ENCODE data around the gene DENND5A. TPM values are rescaled to one million over a fixed set of nuclear protein-coding genes. Genes with fewer than 3 reads are reported as not detected.
A peak's percentile ranks its signal among the peaks of the same experiment; 100 is the strongest.

DENND5A gene
- total RNA-seq, 1 donor from 2014 or later = 59.5 TPM

DNA sequence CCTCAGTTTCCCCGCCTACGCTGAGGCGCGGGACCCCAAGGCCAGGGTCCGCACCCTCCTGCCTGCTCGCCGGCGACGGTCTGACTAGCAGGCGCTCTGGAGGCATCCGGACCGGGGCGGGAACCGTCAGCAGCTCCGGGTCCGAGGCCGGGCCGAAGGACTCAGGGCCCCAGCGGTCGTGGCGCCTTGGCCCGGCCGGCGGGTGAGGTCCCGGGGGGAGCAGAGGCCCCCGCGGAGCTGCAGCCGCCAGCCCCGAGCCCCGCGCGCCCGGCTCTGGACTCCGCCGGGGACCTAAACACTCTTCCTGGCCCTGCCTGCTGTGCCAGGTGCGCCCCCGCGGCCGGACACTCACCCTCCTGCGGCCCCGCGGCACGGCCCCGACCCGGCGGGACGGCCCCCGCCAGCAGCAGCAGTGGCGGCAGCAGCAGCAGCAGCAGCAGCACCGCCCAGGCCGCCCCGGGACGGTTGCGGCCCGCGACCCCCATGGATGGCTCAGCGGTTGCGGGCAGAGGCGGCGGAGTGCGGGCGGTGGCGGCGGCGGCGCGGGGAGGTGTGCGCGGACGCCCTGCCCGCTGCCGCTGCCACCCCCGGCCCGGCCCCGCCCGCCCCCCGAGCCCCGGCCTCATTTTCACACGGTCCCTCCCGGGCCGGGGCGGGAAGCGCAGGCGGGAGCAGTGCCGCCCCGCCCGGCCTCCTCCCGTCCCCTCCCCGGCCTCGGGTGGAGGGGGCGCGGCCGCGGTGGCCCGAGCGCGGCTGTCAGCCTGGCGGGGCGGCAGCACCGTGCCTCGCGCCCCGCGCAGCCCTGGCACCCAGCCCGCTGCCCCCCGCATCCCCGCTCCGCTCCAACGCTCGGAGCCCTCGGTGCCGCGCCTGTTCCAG lies 173.9 kb downstream of the DENND5A start, which contains the start of gene SCUBE2:
Gene SCUBE2 (minus strand): TSS at position 556 of the 879 bp plus-strand sequence. CDS start 71 bp downstream, at position 485.
- Mint-ChIP-seq H3K9me3 (ENCODE audit: unreplicated experiment) (no peaks in the 10 kb centered on the region), H3K4me1 (ENCODE audit: unreplicated experiment) (no peaks in the 10 kb centered on the region), H3K27me3 (ENCODE audit: unreplicated experiment) (peaks cover 11% of the 10 kb centered on the region), H3K27ac (ENCODE audit: unreplicated experiment) (no peak within 1 kb of the TSS), H3K4me3 (ENCODE audit: unreplicated experiment) (peak within 1 kb of the TSS; percentile 77), H3K36me3 (ENCODE audit: low read depth, unreplicated experiment) (no peaks in the 10 kb centered on the region)
- TF ChIP-seq, protein P1, sequence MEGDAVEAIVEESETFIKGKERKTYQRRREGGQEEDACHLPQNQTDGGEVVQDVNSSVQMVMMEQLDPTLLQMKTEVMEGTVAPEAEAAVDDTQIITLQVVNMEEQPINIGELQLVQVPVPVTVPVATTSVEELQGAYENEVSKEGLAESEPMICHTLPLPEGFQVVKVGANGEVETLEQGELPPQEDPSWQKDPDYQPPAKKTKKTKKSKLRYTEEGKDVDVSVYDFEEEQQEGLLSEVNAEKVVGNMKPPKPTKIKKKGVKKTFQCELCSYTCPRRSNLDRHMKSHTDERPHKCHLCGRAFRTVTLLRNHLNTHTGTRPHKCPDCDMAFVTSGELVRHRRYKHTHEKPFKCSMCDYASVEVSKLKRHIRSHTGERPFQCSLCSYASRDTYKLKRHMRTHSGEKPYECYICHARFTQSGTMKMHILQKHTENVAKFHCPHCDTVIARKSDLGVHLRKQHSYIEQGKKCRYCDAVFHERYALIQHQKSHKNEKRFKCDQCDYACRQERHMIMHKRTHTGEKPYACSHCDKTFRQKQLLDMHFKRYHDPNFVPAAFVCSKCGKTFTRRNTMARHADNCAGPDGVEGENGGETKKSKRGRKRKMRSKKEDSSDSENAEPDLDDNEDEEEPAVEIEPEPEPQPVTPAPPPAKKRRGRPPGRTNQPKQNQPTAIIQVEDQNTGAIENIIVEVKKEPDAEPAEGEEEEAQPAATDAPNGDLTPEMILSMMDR (IDR thresholded peaks at IDR 0.05; ENCODE audit: unreplicated experiment) = no peak
- peak; percentile 24 for DNase-seq (ENCODE audit: low spot score)

DNA sequence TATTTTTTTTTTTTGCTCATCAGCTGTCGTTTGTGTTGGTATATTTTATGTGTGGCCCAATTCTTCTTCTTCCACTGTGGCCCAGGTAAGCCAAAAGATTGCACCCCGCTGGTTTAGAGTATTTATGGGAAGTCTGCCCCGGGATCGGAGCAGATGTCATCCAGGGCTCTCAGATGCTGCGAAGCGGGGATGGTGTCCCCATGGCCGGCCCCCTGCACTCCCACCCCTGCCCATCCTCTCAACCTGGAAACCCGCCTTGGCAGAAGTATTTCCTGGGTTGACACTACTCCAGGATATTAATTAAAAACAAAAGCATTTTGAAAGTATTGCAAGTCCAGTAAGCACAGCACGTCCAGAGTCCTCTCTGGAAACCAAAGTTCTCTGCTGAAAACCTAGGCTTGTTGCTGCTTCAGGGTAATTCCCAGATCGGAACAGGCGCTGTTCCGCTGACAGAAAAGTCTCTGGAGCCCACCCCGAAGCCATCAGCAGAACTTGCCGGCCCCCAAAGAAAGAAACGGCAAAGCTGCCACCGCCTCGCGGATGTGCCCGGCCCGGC lies 174.6 kb downstream of the DENND5A start:
- Mint-ChIP-seq H3K4me3 (ENCODE audit: unreplicated experiment) (peak overlapping the region; percentile 77), H3K36me3 (ENCODE audit: low read depth, unreplicated experiment) (no peaks in the 10 kb centered on the region), H3K9me3 (ENCODE audit: unreplicated experiment) (no peaks in the 10 kb centered on the region), H3K27me3 (ENCODE audit: unreplicated experiment) (peaks cover 11% of the 10 kb centered on the region), H3K4me1 (ENCODE audit: unreplicated experiment) (no peaks in the 10 kb centered on the region), H3K27ac (ENCODE audit: unreplicated experiment) (no peak overlapping the region)
- DNase-seq (ENCODE audit: low spot score) = no peak
- TF ChIP-seq, protein P1 (IDR thresholded peaks at IDR 0.05; ENCODE audit: unreplicated experiment) = no peak

DNA sequence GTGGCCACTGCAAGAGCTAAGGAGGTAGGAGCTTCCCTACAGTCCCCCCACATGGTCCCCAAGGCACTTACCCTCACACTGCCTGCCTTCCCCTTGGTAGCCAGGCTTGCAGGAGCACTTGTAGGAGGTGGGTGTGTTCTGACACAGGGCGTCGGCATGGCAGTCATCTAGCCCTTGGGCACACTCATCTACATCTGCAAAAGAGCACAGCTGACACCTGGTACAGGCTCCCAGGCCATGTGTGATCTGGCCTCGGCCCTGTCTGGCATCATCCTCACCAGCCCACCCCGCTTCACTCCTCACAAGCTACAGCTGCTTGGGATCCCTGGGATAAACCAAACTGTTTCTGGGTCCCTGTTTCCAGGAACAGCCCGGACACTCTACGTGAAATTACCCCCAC lies 175.5 kb downstream of the DENND5A start:
- TF ChIP-seq, protein P1 (IDR thresholded peaks at IDR 0.05; ENCODE audit: unreplicated experiment) = no peak
- no peak overlapping the region for H3K27ac Mint-ChIP-seq (ENCODE audit: unreplicated experiment)
- peaks cover 11% of the 10 kb centered on the region for H3K27me3 Mint-ChIP-seq (ENCODE audit: unreplicated experiment)
- no peaks in the 10 kb centered on the region for H3K9me3 Mint-ChIP-seq (ENCODE audit: unreplicated experiment)
- DNase-seq (ENCODE audit: low spot score) = no peak
- H3K4me3 Mint-ChIP-seq (ENCODE audit: unreplicated experiment) = no peak overlapping the region
- no peaks in the 10 kb centered on the region for H3K4me1 Mint-ChIP-seq (ENCODE audit: unreplicated experiment)
- no peaks in the 10 kb centered on the region for H3K36me3 Mint-ChIP-seq (ENCODE audit: low read depth, unreplicated experiment)

DNA sequence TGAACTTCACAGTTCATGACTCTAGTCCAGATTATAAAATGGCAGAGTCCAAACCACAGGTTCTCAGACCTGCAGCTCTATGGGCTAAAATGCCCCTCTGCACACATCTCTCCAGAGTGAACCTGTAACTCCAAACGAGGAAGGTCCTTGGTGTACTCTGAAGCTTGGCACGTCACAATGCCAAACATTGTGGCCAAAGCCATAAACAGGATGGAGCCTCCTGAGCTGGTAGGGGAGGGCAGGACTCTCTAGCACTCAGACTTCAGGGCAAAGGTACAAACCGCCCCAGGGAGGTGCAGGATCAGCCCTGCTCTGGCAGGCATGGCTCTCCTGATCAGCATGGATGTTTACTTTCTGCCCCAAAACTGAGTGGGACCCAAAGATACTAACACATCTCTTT lies 176.1 kb downstream of the DENND5A start:
- Mint-ChIP-seq H3K9me3 (ENCODE audit: unreplicated experiment) (no peaks in the 10 kb centered on the region), H3K27ac (ENCODE audit: unreplicated experiment) (no peak overlapping the region), H3K27me3 (ENCODE audit: unreplicated experiment) (peaks cover 10% of the 10 kb centered on the region), H3K4me3 (ENCODE audit: unreplicated experiment) (no peak overlapping the region), H3K36me3 (ENCODE audit: low read depth, unreplicated experiment) (no peaks in the 10 kb centered on the region), H3K4me1 (ENCODE audit: unreplicated experiment) (no peaks in the 10 kb centered on the region)
- TF ChIP-seq, protein P1 (IDR thresholded peaks at IDR 0.05; ENCODE audit: unreplicated experiment) = no peak
- no peak for DNase-seq (ENCODE audit: low spot score)

Small RNAs within 50 kb of the gene (microRNA-seq; reads per million reads assigned to microRNA genes)
- gene MIR5691 (ENCODE audit: unreplicated experiment) = not detected

Other genes starting within 250 kb of the DENND5A start
- 2.4 TPM for gene SCUBE2, start 173.8 kb downstream of the DENND5A start, total RNA-seq (ENCODE audit: unreplicated experiment)
- 31.6 TPM for gene TMEM41B, start 49.2 kb upstream of the DENND5A start, total RNA-seq (ENCODE audit: unreplicated experiment)
- gene IPO7, start 119.3 kb upstream of the DENND5A start, total RNA-seq (ENCODE audit: unreplicated experiment) = 106 TPM
- gene ZNF143, start 195.7 kb upstream of the DENND5A start, total RNA-seq (ENCODE audit: unreplicated experiment) = 27.2 TPM

All from endothelial cell (in vitro differentiated cells).